C4-2B (cell line): ENCODE data around the gene GRIP1.

Experiments
- ZFX ChIP-seq: fragments of 450-650 bp; IDR thresholded peaks from 2 replicates; pipeline ENCODE4 v1.6.1; 2017
- TF ChIP-seq, protein P1 (sequence below): fragments of 450-650 bp; conservative IDR thresholded peaks from 2 replicates; pipeline ENCODE4 v1.5.1; 2017; ENCODE audit warnings: mild to moderate bottlenecking

DNA sequence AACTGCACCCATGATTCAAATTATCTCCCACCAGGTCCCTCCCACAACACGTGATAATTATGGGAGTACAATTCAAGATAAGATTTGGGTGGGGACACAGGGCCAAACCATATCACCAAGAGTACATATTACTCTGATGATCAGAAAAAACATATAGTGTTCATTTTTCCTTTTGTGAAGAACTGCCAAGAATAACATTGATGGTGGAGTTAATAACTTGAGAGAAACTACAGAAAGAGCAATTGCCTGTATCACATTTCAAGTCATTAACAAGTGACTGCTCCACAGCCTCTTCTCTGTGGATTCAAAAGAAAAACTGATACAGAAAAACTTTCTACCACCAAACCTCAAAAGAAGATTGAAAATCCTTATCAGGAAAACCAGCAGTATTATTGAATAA lies 34.7 kb downstream of the GRIP1 start:
- TF ChIP-seq, protein P1, sequence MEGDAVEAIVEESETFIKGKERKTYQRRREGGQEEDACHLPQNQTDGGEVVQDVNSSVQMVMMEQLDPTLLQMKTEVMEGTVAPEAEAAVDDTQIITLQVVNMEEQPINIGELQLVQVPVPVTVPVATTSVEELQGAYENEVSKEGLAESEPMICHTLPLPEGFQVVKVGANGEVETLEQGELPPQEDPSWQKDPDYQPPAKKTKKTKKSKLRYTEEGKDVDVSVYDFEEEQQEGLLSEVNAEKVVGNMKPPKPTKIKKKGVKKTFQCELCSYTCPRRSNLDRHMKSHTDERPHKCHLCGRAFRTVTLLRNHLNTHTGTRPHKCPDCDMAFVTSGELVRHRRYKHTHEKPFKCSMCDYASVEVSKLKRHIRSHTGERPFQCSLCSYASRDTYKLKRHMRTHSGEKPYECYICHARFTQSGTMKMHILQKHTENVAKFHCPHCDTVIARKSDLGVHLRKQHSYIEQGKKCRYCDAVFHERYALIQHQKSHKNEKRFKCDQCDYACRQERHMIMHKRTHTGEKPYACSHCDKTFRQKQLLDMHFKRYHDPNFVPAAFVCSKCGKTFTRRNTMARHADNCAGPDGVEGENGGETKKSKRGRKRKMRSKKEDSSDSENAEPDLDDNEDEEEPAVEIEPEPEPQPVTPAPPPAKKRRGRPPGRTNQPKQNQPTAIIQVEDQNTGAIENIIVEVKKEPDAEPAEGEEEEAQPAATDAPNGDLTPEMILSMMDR: no peak
- TF ChIP-seq ZFX: no peak
